KBM-7 (cell line): ENCODE data around the gene ZC3H12A.
"Not testable (repeated sequence)": the region's sequence is repeated elsewhere in the genome, so short reads cannot be mapped to it uniquely, and the experiment has no call there.

Experiments used
- DNase-seq: peaks from one replicate; pipeline ENCODE4 v3.0.0-alpha.2; 2015
- in situ Hi-C: fragments of 300-500 bp; cut with MboI; formaldehyde crosslinking; loops from 2 replicates; pipeline ENCODE4 v1.14.3; 2020; ENCODE audit warnings: low sequenced_read_pairs, low pct_unique_long_range_greater_than_20kb, mixed read lengths

ZC3H12A gene

GRCh38 chr1:37486680-37487618 lies 12.6 kb downstream of the ZC3H12A start:
- DNase-seq, result peak; percentile 85
- in situ Hi-C loops, result no loop called here

GRCh38 chr1:37487619-37487984 lies 13.2 kb downstream of the ZC3H12A start:
- in situ Hi-C loops, result no loop called here

GRCh38 chr1:37493336-37494098 lies 19.1 kb downstream of the ZC3H12A start:
- in situ Hi-C loops, result no loop called here
- DNase-seq, result no peak

More at GRCh38 chr1:37487619-37487984, 13.2 kb downstream of the ZC3H12A start:
- no peak for DNase-seq

GRCh38 chr1:37495875-37496274 lies 21.5 kb downstream of the ZC3H12A start:
- DNase-seq, result no peak
- in situ Hi-C loops, result no loop called here

- no peak for DNase-seq
- in situ Hi-C loops, result no loop called here
These were observed 23.5 kb downstream of the ZC3H12A start for GRCh38 chr1:37497832-37498231.

- DNase-seq, result no peak
- in situ Hi-C loops, result no loop called here
These were observed 24.7 kb downstream of the ZC3H12A start for GRCh38 chr1:37498872-37499617.

GRCh38 chr1:37501661-37502060 lies 27.3 kb downstream of the ZC3H12A start:
- DNase-seq, result no peak
- in situ Hi-C loops, result no loop called here

- in situ Hi-C loops, result no loop called here
These were observed 27.7 kb downstream of the ZC3H12A start for GRCh38 chr1:37502104-37502503.

GRCh38 chr1:37502791-37503190 lies 28.4 kb downstream of the ZC3H12A start:
- in situ Hi-C loops, result not testable (repeated sequence)

More at GRCh38 chr1:37502104-37502503, 27.7 kb downstream of the ZC3H12A start:
- DNase-seq, result no peak

GRCh38 chr1:37506740-37507139 lies 32.4 kb downstream of the ZC3H12A start:
- in situ Hi-C loops, result no loop called here
- DNase-seq, result no peak

More at GRCh38 chr1:37502791-37503190, 28.4 kb downstream of the ZC3H12A start:
- not testable (repeated sequence) for DNase-seq

- in situ Hi-C loops, result no loop called here
- peak; percentile 57 for DNase-seq
These were observed 34.8 kb downstream of the ZC3H12A start for GRCh38 chr1:37509181-37509580.

GRCh38 chr1:37513795-37514349 lies 39.5 kb downstream of the ZC3H12A start:
- peak; percentile 33 for DNase-seq
- in situ Hi-C loops, result no loop called here

GRCh38 chr1:37514350-37515184 lies 40.2 kb downstream of the ZC3H12A start, which contains the start of gene MEAF6:
MEAF6 (minus strand) TSS chr1:37514766; CDS start chr1:37514746, 20 bp downstream.
- DNase-seq, result peak; percentile 90
- in situ Hi-C loops, result no loop called here

- no peak for DNase-seq
- in situ Hi-C loops, result no loop called here
These were observed 41.0 kb downstream of the ZC3H12A start for GRCh38 chr1:37515185-37516034.

- in situ Hi-C loops, result no loop called here
These were observed 43.2 kb downstream of the ZC3H12A start for GRCh38 chr1:37517569-37517968.

GRCh38 chr1:37518241-37518640 lies 43.9 kb downstream of the ZC3H12A start:
- in situ Hi-C loops, DNase-seq: not testable (repeated sequence)

More at GRCh38 chr1:37517569-37517968, 43.2 kb downstream of the ZC3H12A start:
- DNase-seq, result no peak

GRCh38 chr1:37518929-37519328 lies 44.5 kb downstream of the ZC3H12A start:
- DNase-seq, in situ Hi-C loops: not testable (repeated sequence)
